ENCODE measurements around the gene PXMP4. TPM values are rescaled to one million over a fixed set of nuclear protein-coding genes. Genes with fewer than 3 reads are reported as not detected.

Gene PXMP4
- polyA plus RNA-seq, 1 donor from 2014 or later, result 3.1 TPM

DNA sequence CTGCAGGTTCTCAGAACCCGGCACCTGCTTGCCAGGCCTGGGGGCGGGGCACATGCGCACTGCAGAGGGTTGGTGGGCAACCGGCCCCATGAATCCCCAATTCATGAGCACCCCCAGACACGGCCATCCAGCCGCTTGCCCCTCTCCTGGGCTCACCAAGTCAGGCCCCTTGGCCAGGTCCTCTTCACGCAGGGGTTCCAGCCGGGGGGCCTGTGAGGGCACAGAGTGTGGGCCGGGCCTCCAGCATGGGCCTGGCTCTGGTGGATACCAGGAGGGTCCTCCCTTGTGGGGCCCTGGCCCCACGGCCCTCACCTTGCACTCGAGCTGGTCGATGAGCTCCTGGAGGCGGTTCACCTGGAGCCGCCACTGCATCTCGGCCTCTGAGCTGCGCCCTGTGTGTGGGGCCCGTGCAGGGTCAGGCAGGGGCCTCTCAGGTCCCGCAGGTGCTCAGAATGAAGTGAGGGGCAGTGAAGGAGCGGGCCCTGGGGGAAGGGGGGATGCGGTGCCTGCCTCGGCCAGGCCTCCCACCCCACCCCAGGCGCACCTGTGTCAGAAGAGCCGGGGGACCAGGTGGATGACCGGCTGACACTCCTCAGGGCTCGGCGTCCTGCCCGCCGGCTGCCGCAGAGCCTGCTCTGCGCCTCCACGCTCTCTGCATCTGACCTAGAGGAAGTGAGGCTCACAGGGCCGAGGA lies 60.6 kb downstream of the PXMP4 start:
- no peak overlapping the region for H3K9ac ChIP-seq (ENCODE audit: low read length)
- no peak for TF ChIP-seq EP300 (conservative IDR thresholded peaks at IDR 0.05; ENCODE audit: poor library complexity, severe bottlenecking)
- TF ChIP-seq MXI1 (conservative IDR thresholded peaks at IDR 0.05; ENCODE audit: poor library complexity, severe bottlenecking), result no peak
- TF ChIP-seq, protein P1, sequence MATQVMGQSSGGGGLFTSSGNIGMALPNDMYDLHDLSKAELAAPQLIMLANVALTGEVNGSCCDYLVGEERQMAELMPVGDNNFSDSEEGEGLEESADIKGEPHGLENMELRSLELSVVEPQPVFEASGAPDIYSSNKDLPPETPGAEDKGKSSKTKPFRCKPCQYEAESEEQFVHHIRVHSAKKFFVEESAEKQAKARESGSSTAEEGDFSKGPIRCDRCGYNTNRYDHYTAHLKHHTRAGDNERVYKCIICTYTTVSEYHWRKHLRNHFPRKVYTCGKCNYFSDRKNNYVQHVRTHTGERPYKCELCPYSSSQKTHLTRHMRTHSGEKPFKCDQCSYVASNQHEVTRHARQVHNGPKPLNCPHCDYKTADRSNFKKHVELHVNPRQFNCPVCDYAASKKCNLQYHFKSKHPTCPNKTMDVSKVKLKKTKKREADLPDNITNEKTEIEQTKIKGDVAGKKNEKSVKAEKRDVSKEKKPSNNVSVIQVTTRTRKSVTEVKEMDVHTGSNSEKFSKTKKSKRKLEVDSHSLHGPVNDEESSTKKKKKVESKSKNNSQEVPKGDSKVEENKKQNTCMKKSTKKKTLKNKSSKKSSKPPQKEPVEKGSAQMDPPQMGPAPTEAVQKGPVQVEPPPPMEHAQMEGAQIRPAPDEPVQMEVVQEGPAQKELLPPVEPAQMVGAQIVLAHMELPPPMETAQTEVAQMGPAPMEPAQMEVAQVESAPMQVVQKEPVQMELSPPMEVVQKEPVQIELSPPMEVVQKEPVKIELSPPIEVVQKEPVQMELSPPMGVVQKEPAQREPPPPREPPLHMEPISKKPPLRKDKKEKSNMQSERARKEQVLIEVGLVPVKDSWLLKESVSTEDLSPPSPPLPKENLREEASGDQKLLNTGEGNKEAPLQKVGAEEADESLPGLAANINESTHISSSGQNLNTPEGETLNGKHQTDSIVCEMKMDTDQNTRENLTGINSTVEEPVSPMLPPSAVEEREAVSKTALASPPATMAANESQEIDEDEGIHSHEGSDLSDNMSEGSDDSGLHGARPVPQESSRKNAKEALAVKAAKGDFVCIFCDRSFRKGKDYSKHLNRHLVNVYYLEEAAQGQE (IDR thresholded peaks at IDR 0.05; ENCODE audit: borderline replicate concordance), result no peak
- TF ChIP-seq POLR2AphosphoS5 (IDR thresholded peaks at IDR 0.05), result no peak
- TF ChIP-seq EZH2 (IDR thresholded peaks at IDR 0.05; ENCODE audit: borderline replicate concordance, insufficient read depth, low read length, poor library complexity, severe bottlenecking), result no peak
- TF ChIP-seq, protein P2, sequence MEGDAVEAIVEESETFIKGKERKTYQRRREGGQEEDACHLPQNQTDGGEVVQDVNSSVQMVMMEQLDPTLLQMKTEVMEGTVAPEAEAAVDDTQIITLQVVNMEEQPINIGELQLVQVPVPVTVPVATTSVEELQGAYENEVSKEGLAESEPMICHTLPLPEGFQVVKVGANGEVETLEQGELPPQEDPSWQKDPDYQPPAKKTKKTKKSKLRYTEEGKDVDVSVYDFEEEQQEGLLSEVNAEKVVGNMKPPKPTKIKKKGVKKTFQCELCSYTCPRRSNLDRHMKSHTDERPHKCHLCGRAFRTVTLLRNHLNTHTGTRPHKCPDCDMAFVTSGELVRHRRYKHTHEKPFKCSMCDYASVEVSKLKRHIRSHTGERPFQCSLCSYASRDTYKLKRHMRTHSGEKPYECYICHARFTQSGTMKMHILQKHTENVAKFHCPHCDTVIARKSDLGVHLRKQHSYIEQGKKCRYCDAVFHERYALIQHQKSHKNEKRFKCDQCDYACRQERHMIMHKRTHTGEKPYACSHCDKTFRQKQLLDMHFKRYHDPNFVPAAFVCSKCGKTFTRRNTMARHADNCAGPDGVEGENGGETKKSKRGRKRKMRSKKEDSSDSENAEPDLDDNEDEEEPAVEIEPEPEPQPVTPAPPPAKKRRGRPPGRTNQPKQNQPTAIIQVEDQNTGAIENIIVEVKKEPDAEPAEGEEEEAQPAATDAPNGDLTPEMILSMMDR (IDR thresholded peaks at IDR 0.05; ENCODE audit: poor library complexity, severe bottlenecking), result no peak
- no peak for TF ChIP-seq TAF1 (IDR thresholded peaks at IDR 0.05; ENCODE audit: low read depth)
- no peak for TF ChIP-seq RAD21 (conservative IDR thresholded peaks at IDR 0.05)
- H3K36me3 ChIP-seq (ENCODE audit: insufficient read depth, low read length), result no peaks in the 10 kb centered on the region
- H3K4me2 ChIP-seq (ENCODE audit: low read length), result no peak overlapping the region
- no peak overlapping the region for H3K27ac ChIP-seq (ENCODE audit: low read length)
- H3F3A ChIP-seq (ENCODE audit: insufficient read depth, low read length, poor library complexity, severe bottlenecking), result no peaks in the 10 kb centered on the region
- H2AFZ ChIP-seq (ENCODE audit: low read depth, low read length), result no peak overlapping the region
- no peak overlapping the region for H3K4me3 ChIP-seq (ENCODE audit: low read length)
- H3K79me2 ChIP-seq (replicated peaks; ENCODE audit: insufficient read depth, low read length), result no peaks in the 10 kb centered on the region
- H3K27me3 ChIP-seq (ENCODE audit: insufficient read depth, low read depth, low read length), result no peaks in the 10 kb centered on the region
- no peaks in the 10 kb centered on the region for H3K9me2 ChIP-seq (ENCODE audit: insufficient read depth, low read length)
- H3K9me3 ChIP-seq (ENCODE audit: low read length), result no peaks in the 10 kb centered on the region
- H4K20me1 ChIP-seq (ENCODE audit: insufficient read depth), result no peaks in the 10 kb centered on the region

DNA sequence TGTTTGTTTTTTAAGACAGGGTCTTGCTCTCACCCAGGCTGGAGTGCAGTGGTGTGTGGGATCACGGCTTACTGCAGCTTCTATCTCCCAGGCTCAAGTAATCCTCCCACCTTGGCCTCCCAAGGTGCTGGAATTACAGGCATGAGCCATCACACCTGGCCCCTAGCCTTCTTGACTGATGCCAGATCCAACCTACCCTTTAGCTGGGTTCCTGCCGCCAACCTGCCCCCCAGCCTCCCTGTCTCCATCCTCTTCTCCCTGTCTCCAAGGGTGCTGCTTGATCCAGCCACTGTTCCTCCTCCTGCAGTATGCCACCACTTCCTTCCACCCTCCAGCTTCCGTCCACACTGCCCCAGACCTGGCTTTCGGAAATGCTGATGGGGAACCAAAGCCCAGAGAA lies 61.2 kb downstream of the PXMP4 start:
- Histone ChIP-seq H2AFZ (ENCODE audit: low read depth, low read length) (no peak overlapping the region), H3K4me3 (ENCODE audit: low read length) (no peak overlapping the region), H3K9me2 (ENCODE audit: insufficient read depth, low read length) (no peaks in the 10 kb centered on the region), H3K9ac (ENCODE audit: low read length) (no peak overlapping the region), H3K4me2 (ENCODE audit: low read length) (no peak overlapping the region), H3K9me3 (ENCODE audit: low read length) (no peaks in the 10 kb centered on the region), H3K36me3 (ENCODE audit: insufficient read depth, low read length) (no peaks in the 10 kb centered on the region), H3K27ac (ENCODE audit: low read length) (no peak overlapping the region), H3K27me3 (ENCODE audit: insufficient read depth, low read depth, low read length) (no peaks in the 10 kb centered on the region), H3F3A (ENCODE audit: insufficient read depth, low read length, poor library complexity, severe bottlenecking) (no peaks in the 10 kb centered on the region), H3K79me2 (replicated peaks; ENCODE audit: insufficient read depth, low read length) (no peaks in the 10 kb centered on the region), H4K20me1 (ENCODE audit: insufficient read depth) (no peaks in the 10 kb centered on the region)
- TF ChIP-seq EP300 (conservative IDR thresholded peaks at IDR 0.05; ENCODE audit: poor library complexity, severe bottlenecking) (no peak), POLR2AphosphoS5 (IDR thresholded peaks at IDR 0.05) (no peak), RAD21 (conservative IDR thresholded peaks at IDR 0.05) (no peak), MXI1 (conservative IDR thresholded peaks at IDR 0.05; ENCODE audit: poor library complexity, severe bottlenecking) (no peak), SMC3 (conservative IDR thresholded peaks at IDR 0.05; ENCODE audit: poor library complexity) (no peak), TAF1 (IDR thresholded peaks at IDR 0.05; ENCODE audit: low read depth) (no peak), EZH2 (IDR thresholded peaks at IDR 0.05; ENCODE audit: borderline replicate concordance, insufficient read depth, low read length, poor library complexity, severe bottlenecking) (no peak)
- TF ChIP-seq, protein P1 (IDR thresholded peaks at IDR 0.05; ENCODE audit: borderline replicate concordance), result no peak
- TF ChIP-seq, protein P2 (IDR thresholded peaks at IDR 0.05; ENCODE audit: poor library complexity, severe bottlenecking), result no peak

Measured in neural cell (in vitro differentiated cells).